ENCODE measurements around the gene PRODH2.

- TF ChIP-seq, protein P1, sequence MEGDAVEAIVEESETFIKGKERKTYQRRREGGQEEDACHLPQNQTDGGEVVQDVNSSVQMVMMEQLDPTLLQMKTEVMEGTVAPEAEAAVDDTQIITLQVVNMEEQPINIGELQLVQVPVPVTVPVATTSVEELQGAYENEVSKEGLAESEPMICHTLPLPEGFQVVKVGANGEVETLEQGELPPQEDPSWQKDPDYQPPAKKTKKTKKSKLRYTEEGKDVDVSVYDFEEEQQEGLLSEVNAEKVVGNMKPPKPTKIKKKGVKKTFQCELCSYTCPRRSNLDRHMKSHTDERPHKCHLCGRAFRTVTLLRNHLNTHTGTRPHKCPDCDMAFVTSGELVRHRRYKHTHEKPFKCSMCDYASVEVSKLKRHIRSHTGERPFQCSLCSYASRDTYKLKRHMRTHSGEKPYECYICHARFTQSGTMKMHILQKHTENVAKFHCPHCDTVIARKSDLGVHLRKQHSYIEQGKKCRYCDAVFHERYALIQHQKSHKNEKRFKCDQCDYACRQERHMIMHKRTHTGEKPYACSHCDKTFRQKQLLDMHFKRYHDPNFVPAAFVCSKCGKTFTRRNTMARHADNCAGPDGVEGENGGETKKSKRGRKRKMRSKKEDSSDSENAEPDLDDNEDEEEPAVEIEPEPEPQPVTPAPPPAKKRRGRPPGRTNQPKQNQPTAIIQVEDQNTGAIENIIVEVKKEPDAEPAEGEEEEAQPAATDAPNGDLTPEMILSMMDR (IDR thresholded peaks at IDR 0.05; ENCODE audit: poor library complexity), result no peak
- TF ChIP-seq EZH2 (IDR thresholded peaks at IDR 0.05; ENCODE audit: borderline replicate concordance), result no peak
- no peak for TF ChIP-seq EZH2phosphoT487 (IDR thresholded peaks at IDR 0.05; ENCODE audit: low read depth, severe bottlenecking, unreplicated experiment)
Observed at GRCh38 chr19:35773020-35773806, 39.4 kb downstream of the PRODH2 start.

Data from hepatocyte (in vitro differentiated cells).